ENCODE results near the gene SGPP2. TPM values are rescaled to one million over a fixed set of nuclear protein-coding genes. Genes with fewer than 3 reads are reported as not detected.
"Not testable (repeated sequence)": the region's sequence is repeated elsewhere in the genome, so short reads cannot be mapped to it uniquely, and the experiment has no call there.

The SGPP2 gene
- total RNA-seq, 2 experiments from 2014 or later: 1.7 TPM

GRCh38 chr2:222582928-222583327 lies 158.6 kb downstream of the SGPP2 start:
- DNase-seq (no peak), ATAC-seq (ENCODE audit: poor library complexity) (no peak)
- Mint-ChIP-seq H3K4me1 (ENCODE audit: low read depth) (peaks cover 15% of the 10 kb centered on the region), H3K9me3 (no peaks in the 10 kb centered on the region), H3K27me3 (no peaks in the 10 kb centered on the region), H3K36me3 (ENCODE audit: low read depth) (peaks cover 81% of the 10 kb centered on the region), H3K4me3 (no peak overlapping the region), H3K27ac (no peak overlapping the region)
- Histone ChIP-seq H3K9me3 (ENCODE audit: control insufficient read depth in 1 of 2, insufficient read depth in 1 of 2, low read length in 2 of 2) (no peaks in the 10 kb centered on the region), H3K4me3 (ENCODE audit: low read length) (no peak overlapping the region), H3K27me3 (ENCODE audit: control insufficient read depth in 1 of 2, insufficient read depth in 2 of 2, low read length in 2 of 2) (no peaks in the 10 kb centered on the region), H3K27ac (ENCODE audit: low read depth in 1 of 2, low read length in 2 of 2) (no peak overlapping the region), H3K36me3 (ENCODE audit: insufficient read depth, low read length) (peaks cover 9% of the 10 kb centered on the region), H3K4me1 (ENCODE audit: insufficient read depth, low read length) (no peaks in the 10 kb centered on the region)
- no peak for TF ChIP-seq CTCF (IDR thresholded peaks at IDR 0.05)
- POLR2A ChIA-PET: no interaction called here
- CTCF ChIA-PET: interaction anchor here (0.7 kb wide), 1 partner anchor 72 kb away, joined by 3 read pairs; no protein-coding TSS in a partner anchor
- intact Hi-C loops (cut with DNase I, micrococcal nuclease): no loop called here

GRCh38 chr2:222584589-222584988 lies 160.2 kb downstream of the SGPP2 start:
- H3K36me3 Mint-ChIP-seq (ENCODE audit: low read depth): peaks cover 78% of the 10 kb centered on the region
- H3K27me3 ChIP-seq (ENCODE audit: control insufficient read depth in 1 of 2, insufficient read depth in 2 of 2, low read length in 2 of 2); H3K9me3 ChIP-seq (ENCODE audit: control insufficient read depth in 1 of 2, insufficient read depth in 1 of 2, low read length in 2 of 2); DNase-seq; H3K4me3 ChIP-seq (ENCODE audit: low read length); H3K9me3 Mint-ChIP-seq; H3K4me3 Mint-ChIP-seq; ATAC-seq (ENCODE audit: poor library complexity); intact Hi-C loops (cut with DNase I, micrococcal nuclease); H3K27me3 Mint-ChIP-seq; H3K27ac ChIP-seq (ENCODE audit: low read depth in 1 of 2, low read length in 2 of 2); H3K4me1 ChIP-seq (ENCODE audit: insufficient read depth, low read length); POLR2A ChIA-PET; H3K27ac Mint-ChIP-seq; H3K36me3 ChIP-seq (ENCODE audit: insufficient read depth, low read length): not testable (repeated sequence)
- peaks cover 16% of the 10 kb centered on the region for H3K4me1 Mint-ChIP-seq (ENCODE audit: low read depth)
- CTCF ChIA-PET: interaction anchor here (1.7 kb wide), 1 partner anchor 14 kb away, joined by 3 read pairs; no protein-coding TSS in a partner anchor

GRCh38 chr2:222591661-222592060 lies 167.3 kb downstream of the SGPP2 start:
- Mint-ChIP-seq H3K36me3 (ENCODE audit: low read depth) (peaks cover 84% of the 10 kb centered on the region), H3K9me3 (no peaks in the 10 kb centered on the region), H3K4me3 (no peak overlapping the region), H3K27me3 (no peaks in the 10 kb centered on the region), H3K27ac (no peak overlapping the region), H3K4me1 (ENCODE audit: low read depth) (peaks cover 19% of the 10 kb centered on the region)
- no peak overlapping the region for H3K27ac ChIP-seq (ENCODE audit: low read depth in 1 of 2, low read length in 2 of 2)
- no peaks in the 10 kb centered on the region for H3K27me3 ChIP-seq (ENCODE audit: control insufficient read depth in 1 of 2, insufficient read depth in 2 of 2, low read length in 2 of 2)
- POLR2A ChIA-PET: no interaction called here
- H3K4me1 ChIP-seq (ENCODE audit: insufficient read depth, low read length): no peaks in the 10 kb centered on the region
- no peak for DNase-seq
- CTCF ChIA-PET: no interaction called here
- H3K4me3 ChIP-seq (ENCODE audit: low read length): no peak overlapping the region
- H3K9me3 ChIP-seq (ENCODE audit: control insufficient read depth in 1 of 2, insufficient read depth in 1 of 2, low read length in 2 of 2): no peaks in the 10 kb centered on the region
- intact Hi-C loops (cut with DNase I, micrococcal nuclease): no loop called here
- TF ChIP-seq CTCF (IDR thresholded peaks at IDR 0.05): no peak
- no peak for ATAC-seq (ENCODE audit: poor library complexity)
- H3K36me3 ChIP-seq (ENCODE audit: insufficient read depth, low read length): peaks cover 25% of the 10 kb centered on the region

- ChIA-PET CTCF (no interaction called here), POLR2A (interaction anchor here (1.0 kb wide), 1 partner anchor 22 kb away, joined by 4 read pairs; no protein-coding TSS in a partner anchor)
- peaks cover 26% of the 10 kb centered on the region for H3K36me3 ChIP-seq (ENCODE audit: insufficient read depth, low read length)
- Mint-ChIP-seq H3K27me3 (no peaks in the 10 kb centered on the region), H3K4me3 (no peak overlapping the region), H3K27ac (no peak overlapping the region), H3K4me1 (ENCODE audit: low read depth) (peaks cover 15% of the 10 kb centered on the region), H3K9me3 (no peaks in the 10 kb centered on the region), H3K36me3 (ENCODE audit: low read depth) (peaks cover 84% of the 10 kb centered on the region)
- H3K27ac ChIP-seq (ENCODE audit: low read depth in 1 of 2, low read length in 2 of 2): no peak overlapping the region
- H3K27me3 ChIP-seq (ENCODE audit: control insufficient read depth in 1 of 2, insufficient read depth in 2 of 2, low read length in 2 of 2): no peaks in the 10 kb centered on the region
- no peak for DNase-seq
- intact Hi-C loops (cut with DNase I, micrococcal nuclease): no loop called here
- H3K4me1 ChIP-seq (ENCODE audit: insufficient read depth, low read length): no peaks in the 10 kb centered on the region
- H3K9me3 ChIP-seq (ENCODE audit: control insufficient read depth in 1 of 2, insufficient read depth in 1 of 2, low read length in 2 of 2): no peaks in the 10 kb centered on the region
- H3K4me3 ChIP-seq (ENCODE audit: low read length): no peak overlapping the region
- TF ChIP-seq CTCF (IDR thresholded peaks at IDR 0.05): no peak
- no peak for ATAC-seq (ENCODE audit: poor library complexity)
These were observed 167.8 kb downstream of the SGPP2 start for GRCh38 chr2:222592176-222592575.
